Fibroblast of the conjunctiva (primary cell): ENCODE measurements around the gene ST8SIA1.
"Not testable (repeated sequence)": the region's sequence is repeated elsewhere in the genome, so short reads cannot be mapped to it uniquely, and the experiment has no call there.

Experiments used
- DNase-seq: peaks from one replicate; pipeline ENCODE4 v3.0.0-alpha.2; 2010; ENCODE audit warnings: low read depth

ST8SIA1 gene, protein sequence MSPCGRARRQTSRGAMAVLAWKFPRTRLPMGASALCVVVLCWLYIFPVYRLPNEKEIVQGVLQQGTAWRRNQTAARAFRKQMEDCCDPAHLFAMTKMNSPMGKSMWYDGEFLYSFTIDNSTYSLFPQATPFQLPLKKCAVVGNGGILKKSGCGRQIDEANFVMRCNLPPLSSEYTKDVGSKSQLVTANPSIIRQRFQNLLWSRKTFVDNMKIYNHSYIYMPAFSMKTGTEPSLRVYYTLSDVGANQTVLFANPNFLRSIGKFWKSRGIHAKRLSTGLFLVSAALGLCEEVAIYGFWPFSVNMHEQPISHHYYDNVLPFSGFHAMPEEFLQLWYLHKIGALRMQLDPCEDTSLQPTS

GRCh38 chr12:22334410-22335100, at the start of gene ST8SIA1:
Gene ST8SIA1 (minus strand): TSS chr12:22334707. CDS start chr12:22334232, 475 bp downstream.
- DNase-seq = no peak

DNA sequence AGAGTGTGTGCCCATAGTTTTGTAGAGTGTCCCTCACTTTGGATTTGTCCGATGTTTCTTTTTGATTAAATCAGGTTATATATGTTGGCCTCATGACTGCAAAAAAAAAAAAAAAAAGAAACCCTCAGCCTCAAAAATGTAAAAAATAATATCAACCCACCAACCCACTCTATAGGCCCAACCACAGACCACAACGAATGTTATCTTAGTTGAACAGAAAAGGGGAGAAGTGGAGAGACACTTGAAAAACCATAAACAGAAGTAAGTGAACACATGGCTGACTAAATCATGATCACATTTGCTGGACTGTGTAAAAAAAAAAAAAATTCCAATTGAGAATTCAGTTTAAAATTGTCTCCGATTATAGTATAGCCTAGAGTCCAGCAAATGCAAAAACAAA, 45.5 kb upstream of the ST8SIA1 start:
- no peak for DNase-seq

DNA sequence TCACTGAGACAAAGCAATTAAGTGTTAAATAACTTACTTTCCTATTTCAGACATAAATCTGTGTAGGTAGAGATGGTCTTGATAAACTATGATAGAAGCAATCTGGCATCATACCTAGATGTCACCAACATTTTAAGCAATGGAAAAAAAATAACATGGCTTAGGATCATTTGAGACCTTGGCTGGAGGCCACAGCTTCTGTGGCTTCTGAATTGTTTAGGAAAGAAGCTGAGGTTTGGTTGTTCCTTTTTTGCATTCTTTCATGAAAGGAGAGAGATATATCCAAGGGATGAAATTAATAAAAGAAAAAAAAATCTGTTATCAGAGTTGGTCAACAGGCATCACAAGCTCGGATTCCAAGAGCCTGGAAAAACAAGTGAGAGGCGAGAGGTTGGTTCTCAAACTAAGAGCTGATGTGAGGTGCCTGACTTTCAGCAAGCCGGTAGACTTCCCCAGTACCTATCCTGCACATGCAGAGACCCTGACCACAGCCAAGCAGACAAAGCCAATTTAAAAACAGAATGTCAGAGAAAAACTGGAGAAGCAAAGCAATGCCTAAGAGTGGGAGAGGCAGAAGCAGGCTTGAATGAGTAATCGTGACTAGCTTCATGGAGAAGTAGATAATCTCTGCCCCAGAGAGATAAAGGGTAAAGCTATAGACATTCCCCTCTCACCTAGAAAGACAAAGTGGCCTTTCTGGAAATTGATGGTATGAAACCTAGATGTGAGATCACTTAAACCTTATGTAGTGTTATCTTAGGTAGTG, 43.4 kb upstream of the ST8SIA1 start:
- DNase-seq = no peak

DNA sequence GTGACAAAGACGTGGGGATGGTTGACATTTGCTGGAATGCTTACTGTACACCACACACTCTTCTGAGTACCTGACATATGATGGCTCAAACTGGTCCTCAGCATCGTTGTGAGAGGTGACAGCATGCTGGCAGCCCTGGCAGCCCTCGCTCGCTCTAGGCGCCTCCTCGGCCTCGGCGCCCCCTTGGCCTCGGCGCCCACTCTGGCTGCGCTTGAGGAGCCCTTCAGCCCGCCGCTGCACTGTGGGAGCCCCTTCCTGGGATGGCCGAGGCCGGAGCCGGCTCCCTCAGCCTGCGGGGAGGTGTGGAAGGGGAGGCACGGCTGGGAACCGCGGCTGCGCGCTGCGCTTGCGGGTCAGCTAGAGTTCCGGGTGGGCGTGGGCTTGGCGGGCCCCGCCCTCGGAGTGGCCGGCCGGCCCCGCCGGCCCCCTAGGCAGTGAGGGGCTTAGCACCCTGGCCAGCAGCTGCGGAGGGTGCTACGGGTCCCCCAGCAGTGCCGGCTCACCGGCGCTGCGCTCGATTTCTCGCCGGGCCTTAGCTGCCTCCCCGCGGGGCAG, 42.2 kb upstream of the ST8SIA1 start:
- DNase-seq = not testable (repeated sequence)

DNA sequence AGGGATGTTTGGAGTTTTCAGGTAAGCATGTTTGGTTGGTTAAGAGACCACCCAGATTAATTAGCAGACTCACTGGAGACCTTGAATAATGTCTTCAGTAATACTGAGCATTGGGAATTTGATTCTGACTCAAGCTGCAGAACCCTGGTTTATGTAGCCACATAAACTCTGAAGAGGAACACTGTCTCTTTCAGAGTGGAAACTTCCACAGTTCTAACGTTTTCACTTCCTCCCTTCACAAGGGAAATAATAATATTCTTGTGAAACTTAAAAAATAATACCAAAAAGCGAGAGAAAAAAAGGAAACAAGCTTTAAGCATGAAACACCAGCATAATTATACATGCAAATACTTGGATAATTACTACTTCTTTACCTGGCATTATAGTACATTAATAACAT, 40.0 kb upstream of the ST8SIA1 start:
- no peak for DNase-seq

GRCh38 chr12:22372277-22372837, 37.9 kb upstream of the ST8SIA1 start:
- DNase-seq = no peak

DNA sequence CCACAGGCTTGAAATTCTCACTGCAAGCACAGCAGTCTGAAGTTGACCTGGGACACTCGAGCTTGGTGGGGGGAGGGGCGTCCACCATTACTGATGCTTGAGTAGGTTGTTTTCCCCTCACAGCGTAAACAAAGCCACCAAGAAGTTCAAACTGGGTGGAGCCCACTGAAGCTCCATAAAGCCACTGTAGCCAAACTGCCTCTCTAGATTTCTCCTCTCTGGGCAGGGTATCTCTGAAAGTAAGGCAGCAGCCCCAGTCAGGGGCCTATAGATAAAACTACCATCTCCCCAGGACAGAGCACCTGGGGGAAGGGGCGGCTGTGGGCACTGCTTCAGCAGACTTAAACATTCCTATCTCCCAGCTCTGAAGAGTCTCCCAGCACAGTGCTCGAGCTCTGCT, 31.7 kb upstream of the ST8SIA1 start:
- DNase-seq = no peak

DNA sequence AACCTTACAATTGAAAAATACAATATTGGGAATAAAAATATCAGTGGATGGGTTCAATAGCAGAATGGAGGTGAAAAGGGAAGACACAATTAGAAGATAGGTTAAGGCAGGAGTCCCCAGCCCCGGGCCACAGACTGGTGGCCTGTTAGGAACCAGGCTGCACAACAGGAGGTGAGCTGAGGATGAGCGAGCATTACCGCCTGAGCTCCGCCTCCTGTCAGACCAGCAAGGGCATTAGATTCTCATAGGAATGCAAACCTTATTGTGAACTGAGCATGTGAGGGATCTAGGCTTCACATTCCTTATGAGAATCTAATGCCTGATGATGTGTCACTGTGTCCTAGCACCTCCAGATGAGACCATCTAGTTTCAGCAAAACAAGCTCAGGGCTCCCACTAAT, 27.3 kb upstream of the ST8SIA1 start:
- DNase-seq = no peak

- no peak for DNase-seq
These were observed 26.3 kb upstream of the ST8SIA1 start for GRCh38 chr12:22360774-22361173.

DNA sequence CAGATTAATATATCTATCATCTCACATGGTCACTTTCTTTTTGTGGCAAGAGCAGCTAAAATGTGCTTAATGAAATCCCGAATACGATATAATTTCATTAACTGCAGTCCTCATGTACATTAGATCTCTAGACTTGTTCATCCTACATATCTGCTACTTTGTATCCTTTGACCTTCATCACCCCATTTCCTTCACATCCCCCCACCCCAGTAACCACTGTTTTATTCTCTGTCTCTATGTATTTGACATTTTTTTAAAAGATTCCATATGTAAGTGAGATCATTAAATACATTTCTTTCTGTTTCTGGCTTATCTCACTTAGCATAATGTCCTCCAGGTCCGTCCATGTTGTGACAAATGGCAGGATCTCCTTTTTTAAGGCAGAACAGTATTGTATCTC, 23.0 kb upstream of the ST8SIA1 start:
- DNase-seq = no peak

GRCh38 chr12:22356231-22356630, 21.7 kb upstream of the ST8SIA1 start:
- DNase-seq = no peak

DNA sequence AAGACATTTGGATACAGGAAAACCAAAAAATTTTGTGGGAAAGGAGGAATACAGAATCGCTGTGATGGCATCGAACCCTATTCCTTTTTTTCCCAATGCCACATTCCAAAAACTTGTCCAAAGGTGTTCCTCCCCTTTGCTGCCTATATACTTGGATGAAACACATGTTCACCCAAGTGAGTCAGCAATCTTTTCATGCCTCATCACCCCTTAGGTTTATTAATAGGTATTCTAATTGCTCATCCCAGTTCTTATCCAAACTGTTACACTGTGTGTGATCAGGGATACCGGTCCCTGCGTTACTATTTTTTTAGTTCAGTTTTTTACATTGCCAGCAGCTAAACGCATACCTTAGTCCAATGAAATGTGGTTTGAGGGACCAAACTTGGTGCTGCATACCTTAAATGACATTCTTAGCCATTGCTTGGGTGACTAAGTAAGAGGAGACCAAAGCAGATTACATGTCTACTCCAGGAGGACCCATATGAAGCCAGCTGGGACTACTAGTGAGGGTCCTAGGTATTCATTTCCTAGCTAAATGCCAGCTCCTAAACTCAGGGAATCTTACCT, 20.6 kb upstream of the ST8SIA1 start:
- no peak for DNase-seq

DNA sequence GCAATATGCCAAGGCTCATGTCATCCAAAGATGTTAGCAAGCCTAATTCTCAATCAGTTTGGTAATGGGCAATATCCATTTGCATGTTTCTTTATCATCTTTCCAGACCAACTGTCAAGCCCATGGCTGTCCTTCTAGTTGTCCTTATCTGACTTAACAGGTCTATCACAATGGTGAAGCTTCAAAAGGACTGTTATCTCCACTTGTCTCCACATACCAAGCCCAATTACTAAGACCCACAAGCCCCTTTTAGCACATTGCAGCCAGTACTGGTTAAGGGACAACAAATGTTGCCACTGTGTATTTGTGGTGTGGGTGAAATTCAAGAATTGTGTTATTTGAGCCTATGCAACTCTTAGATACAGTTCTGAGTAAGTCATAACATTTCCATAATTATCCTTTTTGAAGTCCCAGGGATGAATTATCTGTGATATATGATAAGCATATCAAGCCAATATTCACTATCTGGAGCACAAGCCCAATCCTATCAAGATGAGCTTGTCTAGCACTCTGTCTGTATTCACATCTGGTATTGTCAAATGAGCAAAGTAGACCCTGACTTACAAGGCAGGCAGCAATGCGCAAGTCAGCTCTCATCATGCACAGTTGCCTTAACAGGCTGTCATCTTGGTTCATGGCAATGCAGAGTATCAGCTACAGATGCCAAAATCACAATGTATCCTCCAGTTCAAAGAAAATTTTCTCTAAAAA, 19.3 kb upstream of the ST8SIA1 start:
- no peak for DNase-seq

DNA sequence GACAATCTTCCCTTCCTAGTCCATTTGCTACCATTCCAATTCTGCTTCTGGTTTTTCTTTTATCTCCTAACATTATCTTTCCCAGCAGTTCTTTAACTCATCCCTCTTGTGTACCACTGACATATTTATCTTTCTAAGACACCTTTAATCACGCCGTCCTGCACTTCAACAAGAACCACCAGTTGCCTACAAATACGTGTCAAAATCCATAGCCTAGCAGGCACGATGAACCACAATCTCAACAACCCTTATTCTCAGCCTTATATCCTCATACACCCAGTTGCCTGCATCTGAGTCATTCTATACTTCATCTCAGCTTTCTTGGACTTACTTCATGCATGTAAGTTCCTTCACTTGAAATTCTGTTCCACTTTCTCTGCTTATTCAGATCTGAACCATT, 16.4 kb upstream of the ST8SIA1 start:
- DNase-seq = no peak

- no peak for DNase-seq
These were observed 13.7 kb upstream of the ST8SIA1 start for GRCh38 chr12:22348208-22348607.

GRCh38 chr12:22340143-22340542, 5.6 kb upstream of the ST8SIA1 start:
- no peak for DNase-seq

GRCh38 chr12:22339691-22340090, 5.2 kb upstream of the ST8SIA1 start:
- DNase-seq = no peak

DNA sequence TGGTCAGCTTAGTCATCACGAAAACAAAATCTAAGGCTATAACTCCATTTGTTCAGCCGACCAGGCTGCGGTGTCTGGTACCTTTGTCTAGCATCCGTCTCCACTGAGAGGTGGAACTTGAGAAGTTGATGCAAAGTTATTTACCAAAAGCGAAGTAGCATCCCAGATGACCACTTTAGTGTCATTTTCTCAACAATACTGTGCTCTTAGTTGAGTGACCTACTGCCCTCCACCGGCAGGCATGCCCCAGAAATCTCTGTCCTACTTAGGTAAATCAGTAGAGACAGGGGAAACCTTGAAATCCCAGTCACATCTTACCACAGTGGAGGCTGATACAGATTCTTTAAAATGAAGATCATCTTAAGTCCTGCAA, 1.3 kb upstream of the ST8SIA1 start:
- no peak for DNase-seq

DNA sequence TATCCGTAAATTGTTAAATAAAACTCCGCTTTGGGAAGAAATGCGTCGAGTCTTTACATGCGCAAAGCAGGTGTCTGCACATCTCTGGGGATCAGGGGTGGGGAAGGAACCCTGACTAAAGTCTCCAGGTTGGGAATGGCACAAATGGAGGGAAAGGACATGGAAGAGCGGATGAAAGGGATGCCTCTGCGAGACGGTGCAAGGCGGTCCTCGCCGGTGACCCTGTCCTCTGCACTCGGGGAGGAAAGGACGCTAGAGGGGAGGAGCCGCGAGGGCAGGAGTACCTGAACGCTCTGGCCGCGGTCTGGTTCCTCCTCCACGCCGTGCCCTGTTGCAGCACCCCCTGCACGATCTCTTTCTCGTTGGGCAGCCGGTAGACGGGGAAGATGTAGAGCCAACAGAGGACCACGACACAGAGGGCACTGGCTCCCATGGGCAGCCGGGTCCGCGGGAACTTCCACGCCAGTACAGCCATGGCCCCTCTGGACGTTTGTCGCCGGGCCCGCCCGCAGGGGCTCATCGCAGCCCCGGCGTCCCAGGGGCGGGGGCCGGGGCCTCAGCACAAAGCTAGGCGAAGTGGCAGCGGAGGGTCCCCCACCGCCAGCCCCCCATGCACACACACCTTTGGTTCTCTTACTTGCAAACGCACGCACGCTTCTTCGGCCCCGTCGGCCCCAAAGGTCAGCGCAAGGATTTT, 646 bp downstream of the ST8SIA1 start:
- DNase-seq = no peak

DNA sequence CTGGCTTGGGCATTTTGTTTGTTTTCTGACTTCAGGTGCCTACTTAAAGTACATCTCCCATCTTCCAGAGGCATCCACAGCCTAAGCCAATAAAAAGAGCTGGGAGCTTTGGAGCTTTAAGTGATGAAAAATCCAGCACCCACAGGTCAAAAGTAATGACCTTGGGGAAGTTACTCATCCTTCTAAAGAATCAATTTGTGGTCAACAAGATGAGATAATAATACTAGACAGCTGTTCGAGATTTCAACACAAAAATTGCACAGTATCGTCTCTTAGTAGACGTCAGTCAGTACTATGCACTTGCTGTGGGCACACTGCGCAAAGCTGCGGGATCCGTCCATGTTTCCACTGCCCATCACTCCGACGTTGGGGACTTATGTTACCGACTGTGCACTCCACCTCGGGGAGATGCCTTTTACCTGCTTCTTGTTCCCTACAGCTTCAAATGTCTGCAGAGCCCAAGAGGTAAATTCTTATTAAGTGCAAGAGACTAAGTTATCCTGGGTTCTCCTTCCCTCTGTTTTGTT, 1.3 kb downstream of the ST8SIA1 start:
- no peak for DNase-seq
